ENCODE data around the gene LPAR1.

DNA sequence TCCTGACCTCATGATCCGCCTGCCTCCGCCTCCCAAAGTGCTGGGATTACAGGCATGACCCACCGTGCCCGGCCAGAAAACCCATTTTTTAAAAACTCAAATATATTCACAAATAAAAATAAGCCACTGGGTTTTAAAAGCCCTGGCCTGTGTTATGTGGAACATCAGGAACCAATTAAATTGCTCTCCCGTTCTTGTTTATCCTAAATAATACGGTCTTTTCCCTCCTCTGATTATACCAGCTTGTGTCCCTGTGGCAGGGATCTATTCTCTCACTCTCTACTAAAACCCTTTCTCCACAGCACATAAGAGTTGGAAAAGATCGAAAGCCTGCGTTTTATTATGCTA lies 30.1 kb upstream of the LPAR1 start:
- no peak for TF ChIP-seq POLR2A (IDR thresholded peaks at IDR 0.05)
- TF ChIP-seq, protein P1, sequence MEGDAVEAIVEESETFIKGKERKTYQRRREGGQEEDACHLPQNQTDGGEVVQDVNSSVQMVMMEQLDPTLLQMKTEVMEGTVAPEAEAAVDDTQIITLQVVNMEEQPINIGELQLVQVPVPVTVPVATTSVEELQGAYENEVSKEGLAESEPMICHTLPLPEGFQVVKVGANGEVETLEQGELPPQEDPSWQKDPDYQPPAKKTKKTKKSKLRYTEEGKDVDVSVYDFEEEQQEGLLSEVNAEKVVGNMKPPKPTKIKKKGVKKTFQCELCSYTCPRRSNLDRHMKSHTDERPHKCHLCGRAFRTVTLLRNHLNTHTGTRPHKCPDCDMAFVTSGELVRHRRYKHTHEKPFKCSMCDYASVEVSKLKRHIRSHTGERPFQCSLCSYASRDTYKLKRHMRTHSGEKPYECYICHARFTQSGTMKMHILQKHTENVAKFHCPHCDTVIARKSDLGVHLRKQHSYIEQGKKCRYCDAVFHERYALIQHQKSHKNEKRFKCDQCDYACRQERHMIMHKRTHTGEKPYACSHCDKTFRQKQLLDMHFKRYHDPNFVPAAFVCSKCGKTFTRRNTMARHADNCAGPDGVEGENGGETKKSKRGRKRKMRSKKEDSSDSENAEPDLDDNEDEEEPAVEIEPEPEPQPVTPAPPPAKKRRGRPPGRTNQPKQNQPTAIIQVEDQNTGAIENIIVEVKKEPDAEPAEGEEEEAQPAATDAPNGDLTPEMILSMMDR (IDR thresholded peaks at IDR 0.05): no peak

Data from adrenal gland (tissue), 5 donors.